Neural cell (in vitro differentiated cells): ENCODE results near the gene KRABD2. TPM values are rescaled to one million over a fixed set of nuclear protein-coding genes. Genes with fewer than 3 reads are reported as not detected.
A peak's percentile ranks its signal among the peaks of the same experiment; 100 is the strongest.

Source experiments
- H2AFZ ChIP-seq: fragments of 200-600, 300-800 bp; sonication (generic), shearing (Covaris generic); 2 replicates; pipeline ENCODE4 v1.6.0; 2014; ENCODE audit warnings: low read depth, mild to moderate bottlenecking, antibody characterized with exemption, low read length, moderate library complexity
- H3F3A ChIP-seq: fragments of 200-600 bp; shearing (Covaris generic); 2 replicates; pipeline ENCODE4 v1.6.1; 2016; ENCODE audit warnings: mild to moderate bottlenecking, moderate library complexity, mixed read lengths, antibody characterized with exemption, low read length; ENCODE audit not compliant: insufficient read depth, poor library complexity, severe bottlenecking
- H3K27ac ChIP-seq: fragments of 200-600, 300-800 bp; sonication (generic), shearing (Covaris generic); 2 replicates; pipeline ENCODE4 v1.5.1; 2014; ENCODE audit warnings: mild to moderate bottlenecking, low read length, moderate library complexity
- H3K27me3 ChIP-seq: fragments of 300-800, 200-600 bp; sonication (generic), shearing (Covaris generic); 2 replicates; pipeline ENCODE4 v1.6.0; 2014; ENCODE audit warnings: mild to moderate bottlenecking, low read depth, low read length, moderate library complexity; ENCODE audit not compliant: insufficient read depth
- H3K36me3 ChIP-seq: fragments of 300-800, 200-600 bp; sonication (generic), shearing (Covaris generic); 2 replicates; pipeline ENCODE4 v1.5.1; 2014; ENCODE audit warnings: mild to moderate bottlenecking, antibody characterized with exemption, low read length, moderate library complexity; ENCODE audit not compliant: insufficient read depth
- H3K4me2 ChIP-seq: fragments of 300-800, 200-600 bp; sonication (generic), shearing (Covaris generic); 2 replicates; pipeline ENCODE4 v1.6.0; 2014; ENCODE audit warnings: mild to moderate bottlenecking, low read length
- H3K4me3 ChIP-seq: fragments of 300-800, 200-600 bp; sonication (generic), shearing (Covaris generic); 2 replicates; pipeline ENCODE4 v1.5.1; 2014; ENCODE audit warnings: mild to moderate bottlenecking, low read length, moderate library complexity
- H3K79me2 ChIP-seq: fragments of 200-600 bp; shearing (Covaris generic); replicated peaks from 2 replicates; pipeline ENCODE4 v1.6.0; 2014; ENCODE audit warnings: mild to moderate bottlenecking, low read length, moderate library complexity; ENCODE audit not compliant: insufficient read depth
- H3K9ac ChIP-seq: fragments of 300-800, 200-600 bp; sonication (generic), shearing (Covaris generic); 2 replicates; pipeline ENCODE4 v1.6.1; 2016; ENCODE audit warnings: mild to moderate bottlenecking, low read length, mixed read lengths
- H3K9me2 ChIP-seq: fragments of 200-600 bp; shearing (Covaris generic); 2 replicates; pipeline ENCODE4 v1.6.1; 2016; ENCODE audit warnings: mild to moderate bottlenecking, low read length, mixed read lengths; ENCODE audit not compliant: insufficient read depth
- H3K9me3 ChIP-seq: fragments of 200-600, 300-800 bp; sonication (generic), shearing (Covaris generic); 2 replicates; pipeline ENCODE4 v1.6.1; 2016; ENCODE audit warnings: mild to moderate bottlenecking, mixed run types, low read length, moderate library complexity, mixed read lengths
- H4K20me1 ChIP-seq: fragments of 200-600 bp; shearing (Covaris generic); 2 replicates; pipeline ENCODE4 v1.6.1; 2016; ENCODE audit warnings: mild to moderate bottlenecking, mixed run types; ENCODE audit not compliant: insufficient read depth
- EP300 ChIP-seq: fragments of 450-650 bp; conservative IDR thresholded peaks from 2 replicates; pipeline ENCODE4 v1.6.1; 2014; ENCODE audit warnings: antibody characterized with exemption, mild to moderate bottlenecking, moderate library complexity; ENCODE audit not compliant: poor library complexity, severe bottlenecking
- EZH2 ChIP-seq: fragments of 200-600, 300-800 bp; shearing (Covaris generic), sonication (generic); IDR thresholded peaks from 2 replicates; pipeline ENCODE4 v1.6.1; 2014; ENCODE audit warnings: antibody characterized with exemption, low read length, borderline replicate concordance, mild to moderate bottlenecking; ENCODE audit not compliant: insufficient read depth, poor library complexity, severe bottlenecking
- MXI1 ChIP-seq: fragments of 450-650 bp; conservative IDR thresholded peaks from 2 replicates; pipeline ENCODE4 v1.6.1; 2014; ENCODE audit warnings: antibody characterized with exemption, mild to moderate bottlenecking; ENCODE audit not compliant: poor library complexity, severe bottlenecking
- POLR2AphosphoS5 ChIP-seq: IDR thresholded peaks from 2 replicates; pipeline ENCODE4 v1.6.1; 2012
- RAD21 ChIP-seq: fragments of 450-650 bp; conservative IDR thresholded peaks from 2 replicates; pipeline ENCODE4 v1.6.1; 2014; ENCODE audit warnings: antibody characterized with exemption, mild to moderate bottlenecking, moderate library complexity
- SMC3 ChIP-seq: fragments of 450-650 bp; conservative IDR thresholded peaks from 2 replicates; pipeline ENCODE4 v1.6.1; 2014; ENCODE audit warnings: antibody characterized with exemption, mild to moderate bottlenecking, moderate library complexity; ENCODE audit not compliant: poor library complexity
- TAF1 ChIP-seq: IDR thresholded peaks from 2 replicates; pipeline ENCODE4 v1.6.1; 2012; ENCODE audit warnings: low read depth
- polyA plus RNA-seq: library from polyadenylated mRNA; depleted of rRNA; stranded (reverse); fragments of >200 nt; gene quantifications from 2 replicates; pipeline ENCODE4 v1.2.3, GENCODE V29; 2014
- small RNA-seq, 3 experiments: library from RNA; depleted of rRNA; stranded (forward); fragments of <200 nt; gene quantifications; one replicate each; pipeline ENCODE3, GENCODE V24; 2012
- TF ChIP-seq, protein P1 (sequence below): IDR thresholded peaks from 2 replicates; pipeline ENCODE4 v1.6.1; 2012; ENCODE audit warnings: borderline replicate concordance
- TF ChIP-seq, protein P2 (sequence below): fragments of 450-650 bp; IDR thresholded peaks from 2 replicates; pipeline ENCODE4 v1.5.1; 2014; ENCODE audit warnings: antibody characterized with exemption, mild to moderate bottlenecking, moderate library complexity; ENCODE audit not compliant: poor library complexity, severe bottlenecking

KRABD2 gene

DNA sequence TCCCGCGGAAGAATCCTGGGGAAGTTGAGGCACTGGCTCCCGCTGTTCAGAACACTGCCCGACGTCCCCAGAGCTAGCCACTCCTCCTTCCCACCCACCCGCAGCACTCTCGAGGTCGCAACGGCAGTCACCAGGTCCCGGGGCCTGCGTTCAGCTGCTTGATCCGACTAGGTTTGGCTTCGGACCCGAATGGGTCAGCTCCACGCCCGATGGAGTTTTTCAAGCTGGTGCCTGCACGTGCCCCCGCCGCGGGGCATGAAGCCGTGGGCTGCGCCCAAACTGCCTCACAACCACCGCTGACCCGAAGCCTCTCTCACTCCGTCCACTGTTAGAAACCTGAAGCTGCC, 49.2 kb downstream of the KRABD2 start:
- Histone ChIP-seq H3K27me3 (peaks cover 20% of the 10 kb centered on the region), H3K4me2 (no peak overlapping the region), H3F3A (no peaks in the 10 kb centered on the region), H3K4me3 (peak overlapping the region; percentile 46), H3K79me2 (no peaks in the 10 kb centered on the region), H3K27ac (no peak overlapping the region), H3K9me3 (no peaks in the 10 kb centered on the region), H3K9me2 (no peaks in the 10 kb centered on the region), H4K20me1 (no peaks in the 10 kb centered on the region), H3K9ac (no peak overlapping the region), H3K36me3 (no peaks in the 10 kb centered on the region), H2AFZ (no peak overlapping the region)
- TF ChIP-seq TAF1 = no peak
- no peak for TF ChIP-seq EP300
- no peak for TF ChIP-seq POLR2AphosphoS5
- TF ChIP-seq, protein P1, sequence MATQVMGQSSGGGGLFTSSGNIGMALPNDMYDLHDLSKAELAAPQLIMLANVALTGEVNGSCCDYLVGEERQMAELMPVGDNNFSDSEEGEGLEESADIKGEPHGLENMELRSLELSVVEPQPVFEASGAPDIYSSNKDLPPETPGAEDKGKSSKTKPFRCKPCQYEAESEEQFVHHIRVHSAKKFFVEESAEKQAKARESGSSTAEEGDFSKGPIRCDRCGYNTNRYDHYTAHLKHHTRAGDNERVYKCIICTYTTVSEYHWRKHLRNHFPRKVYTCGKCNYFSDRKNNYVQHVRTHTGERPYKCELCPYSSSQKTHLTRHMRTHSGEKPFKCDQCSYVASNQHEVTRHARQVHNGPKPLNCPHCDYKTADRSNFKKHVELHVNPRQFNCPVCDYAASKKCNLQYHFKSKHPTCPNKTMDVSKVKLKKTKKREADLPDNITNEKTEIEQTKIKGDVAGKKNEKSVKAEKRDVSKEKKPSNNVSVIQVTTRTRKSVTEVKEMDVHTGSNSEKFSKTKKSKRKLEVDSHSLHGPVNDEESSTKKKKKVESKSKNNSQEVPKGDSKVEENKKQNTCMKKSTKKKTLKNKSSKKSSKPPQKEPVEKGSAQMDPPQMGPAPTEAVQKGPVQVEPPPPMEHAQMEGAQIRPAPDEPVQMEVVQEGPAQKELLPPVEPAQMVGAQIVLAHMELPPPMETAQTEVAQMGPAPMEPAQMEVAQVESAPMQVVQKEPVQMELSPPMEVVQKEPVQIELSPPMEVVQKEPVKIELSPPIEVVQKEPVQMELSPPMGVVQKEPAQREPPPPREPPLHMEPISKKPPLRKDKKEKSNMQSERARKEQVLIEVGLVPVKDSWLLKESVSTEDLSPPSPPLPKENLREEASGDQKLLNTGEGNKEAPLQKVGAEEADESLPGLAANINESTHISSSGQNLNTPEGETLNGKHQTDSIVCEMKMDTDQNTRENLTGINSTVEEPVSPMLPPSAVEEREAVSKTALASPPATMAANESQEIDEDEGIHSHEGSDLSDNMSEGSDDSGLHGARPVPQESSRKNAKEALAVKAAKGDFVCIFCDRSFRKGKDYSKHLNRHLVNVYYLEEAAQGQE = no peak
- TF ChIP-seq RAD21 = no peak
- TF ChIP-seq, protein P2, sequence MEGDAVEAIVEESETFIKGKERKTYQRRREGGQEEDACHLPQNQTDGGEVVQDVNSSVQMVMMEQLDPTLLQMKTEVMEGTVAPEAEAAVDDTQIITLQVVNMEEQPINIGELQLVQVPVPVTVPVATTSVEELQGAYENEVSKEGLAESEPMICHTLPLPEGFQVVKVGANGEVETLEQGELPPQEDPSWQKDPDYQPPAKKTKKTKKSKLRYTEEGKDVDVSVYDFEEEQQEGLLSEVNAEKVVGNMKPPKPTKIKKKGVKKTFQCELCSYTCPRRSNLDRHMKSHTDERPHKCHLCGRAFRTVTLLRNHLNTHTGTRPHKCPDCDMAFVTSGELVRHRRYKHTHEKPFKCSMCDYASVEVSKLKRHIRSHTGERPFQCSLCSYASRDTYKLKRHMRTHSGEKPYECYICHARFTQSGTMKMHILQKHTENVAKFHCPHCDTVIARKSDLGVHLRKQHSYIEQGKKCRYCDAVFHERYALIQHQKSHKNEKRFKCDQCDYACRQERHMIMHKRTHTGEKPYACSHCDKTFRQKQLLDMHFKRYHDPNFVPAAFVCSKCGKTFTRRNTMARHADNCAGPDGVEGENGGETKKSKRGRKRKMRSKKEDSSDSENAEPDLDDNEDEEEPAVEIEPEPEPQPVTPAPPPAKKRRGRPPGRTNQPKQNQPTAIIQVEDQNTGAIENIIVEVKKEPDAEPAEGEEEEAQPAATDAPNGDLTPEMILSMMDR = no peak
- no peak for TF ChIP-seq EZH2
- TF ChIP-seq SMC3 = no peak
- TF ChIP-seq MXI1 = no peak

Small RNAs within 50 kb of the gene (small RNA-seq; reads per million reads assigned to genes)
- 0 reads per million in 3 experiments for gene RF00265

Other genes starting within 250 kb of the KRABD2 start
- 1.9 and 2.0 TPM in 2 replicates for gene PER1, start 224.3 kb downstream of the KRABD2 start, polyA plus RNA-seq
- gene VAMP2, start 213.8 kb downstream of the KRABD2 start, polyA plus RNA-seq = 91.6 and 98.3 TPM in 2 replicates
- gene TMEM107, start 200.3 kb downstream of the KRABD2 start, polyA plus RNA-seq = 23.3 and 31.7 TPM in 2 replicates
- 12.1 and 13.7 TPM in 2 replicates for gene BORCS6, start 186.5 kb downstream of the KRABD2 start, polyA plus RNA-seq
- gene AURKB, start 166.1 kb downstream of the KRABD2 start, polyA plus RNA-seq = 0.84 and 4.8 TPM in 2 replicates
- gene CTC1, start 128.6 kb downstream of the KRABD2 start, polyA plus RNA-seq = 11.9 and 16.5 TPM in 2 replicates
- gene PFAS, start 127.4 kb downstream of the KRABD2 start, polyA plus RNA-seq = 11.0 and 11.7 TPM in 2 replicates
- gene RANGRF, start 88.0 kb downstream of the KRABD2 start, polyA plus RNA-seq = 20.9 and 42.5 TPM in 2 replicates
- 0.25 TPM in 1 of 2 replicates, not detected in the other for gene SLC25A35, start 81.3 kb downstream of the KRABD2 start, polyA plus RNA-seq
- gene ARHGEF15, start 66.5 kb downstream of the KRABD2 start, polyA plus RNA-seq = 0.10 and 0.14 TPM in 2 replicates
- not detected in 2 replicates for gene ODF4, start 36.9 kb downstream of the KRABD2 start, polyA plus RNA-seq
- 3,508 and 4,061 TPM in 2 replicates for gene RPL26, start 6.5 kb upstream of the KRABD2 start, polyA plus RNA-seq
- gene RNF222, start 21.1 kb upstream of the KRABD2 start, polyA plus RNA-seq = not detected in 2 replicates
- 25.7 and 33.8 TPM in 2 replicates for gene NDEL1, start 59.2 kb upstream of the KRABD2 start, polyA plus RNA-seq